IMR-90 (cell line): ENCODE results near the gene PRAMEF11. TPM values are rescaled to one million over a fixed set of nuclear protein-coding genes. Genes with fewer than 3 reads are reported as not detected.

Experiments used
- ATAC-seq: fragments of 200-7000 bp; cut with Tn5 transposase; 2 replicates; pipeline ENCODE4 v1.9.1; 2020; ENCODE audit warnings: low read depth, mild to moderate bottlenecking, moderate library complexity
- BruUV-seq: library from RNA; stranded (reverse); fragments of 400-500 nt; replicated peaks from 2 replicates; lab custom pipeline; 2021; lab: Mats Ljungman, UMichigan
- CTCF ChIA-PET: fragments of 300-600 bp; formaldehyde crosslinking; extraction: SDS; loops from one replicate; lab custom pipeline; 2021; ENCODE audit warnings: antibody characterized with exemption; lab: Yijun Ruan, JAX
- POLR2A ChIA-PET: fragments of 300-600 bp; sonication (Branson Sonifier 250); formaldehyde crosslinking; loops from one replicate; lab custom pipeline; 2022; ENCODE audit warnings: antibody characterized with exemption; ENCODE audit not compliant: unreplicated experiment; lab: Charles Lee
- DNase-seq: peaks from one replicate; pipeline ENCODE4 v3.0.0; 2013
- H2AFZ ChIP-seq: replicated peaks from 2 replicates; pipeline ENCODE3; 2013; ENCODE audit warnings: low read length, mild to moderate bottlenecking; ENCODE audit not compliant: poor library complexity
- H2AK5ac ChIP-seq: 2 replicates; pipeline ENCODE4 v1.6.1; 2013; ENCODE audit warnings: low read depth, low read length, inconsistent platforms
- H2AK9ac ChIP-seq: replicated peaks from 2 replicates; pipeline ENCODE3; 2013; ENCODE audit warnings: mild to moderate bottlenecking, low read depth, low read length, moderate library complexity; ENCODE audit not compliant: poor library complexity
- H2BK120ac ChIP-seq: 2 replicates; pipeline ENCODE4 v1.6.1; 2013; ENCODE audit warnings: low read depth, low read length, inconsistent platforms
- H2BK15ac ChIP-seq: 3 replicates; pipeline ENCODE4 v1.6.1; 2013; ENCODE audit warnings: low read depth, low read length, inconsistent platforms
- H2BK20ac ChIP-seq: 2 replicates; pipeline ENCODE4 v1.6.1; 2013; ENCODE audit warnings: low read depth, mild to moderate bottlenecking, inconsistent platforms, low read length, moderate library complexity
- H2BK5ac ChIP-seq: 2 replicates; pipeline ENCODE4 v1.6.1; 2013; ENCODE audit warnings: mild to moderate bottlenecking, low read depth, low read length, inconsistent platforms; ENCODE audit not compliant: poor library complexity, severe bottlenecking
- H3K14ac ChIP-seq: replicated peaks from 2 replicates; pipeline ENCODE4 v1.6.1; 2013; ENCODE audit warnings: low read depth, low read length, inconsistent platforms
- H3K18ac ChIP-seq: 2 replicates; pipeline ENCODE4 v1.6.1; 2013; ENCODE audit warnings: low read depth, low read length, control low read depth
- H3K23ac ChIP-seq: 2 replicates; pipeline ENCODE4 v1.6.1; 2013; ENCODE audit warnings: low read depth, low read length, inconsistent platforms
- H3K27ac ChIP-seq: 2 replicates; pipeline ENCODE4 v1.5.1; 2013; ENCODE audit warnings: mild to moderate bottlenecking, control low read depth, low read length; ENCODE audit not compliant: insufficient read depth
- H3K27me3 ChIP-seq: 2 replicates; pipeline ENCODE4 v1.6.1; 2013; ENCODE audit warnings: low read length; ENCODE audit not compliant: control insufficient read depth, insufficient read depth
- H3K36me3 ChIP-seq: 2 replicates; pipeline ENCODE4 v1.6.1; 2013; ENCODE audit warnings: low read length, mixed read lengths; ENCODE audit not compliant: control insufficient read depth, insufficient read depth
- H3K4ac ChIP-seq: 2 replicates; pipeline ENCODE4 v1.6.1; 2013; ENCODE audit warnings: low read depth, low read length, inconsistent platforms
- H3K4me1 ChIP-seq: 2 replicates; pipeline ENCODE4 v1.6.1; 2013; ENCODE audit warnings: low read length, mixed read lengths; ENCODE audit not compliant: control insufficient read depth, insufficient read depth
- H3K4me2 ChIP-seq: 2 replicates; pipeline ENCODE4 v1.6.1; 2013; ENCODE audit warnings: low read depth, mild to moderate bottlenecking, control low read depth, low read length, moderate library complexity
- H3K4me3 ChIP-seq: 2 replicates; pipeline ENCODE4 v1.5.1; 2013; ENCODE audit warnings: low read depth, mild to moderate bottlenecking, control low read depth, low read length, moderate library complexity; ENCODE audit not compliant: insufficient read depth
- H3K56ac ChIP-seq: 2 replicates; pipeline ENCODE4 v1.6.1; 2013; ENCODE audit warnings: low read length, inconsistent platforms; ENCODE audit not compliant: insufficient read depth; ENCODE audit errors: extremely low read depth
- H3K79me1 ChIP-seq, 2 experiments: 2 replicates each; pipeline ENCODE4 v1.6.1; 2013; ENCODE audit warnings: low read length in 2 of 2, inconsistent platforms in 1 of 2, low read depth in 1 of 2
- H3K9ac ChIP-seq: 2 replicates; pipeline ENCODE4 v1.6.1; 2013; ENCODE audit warnings: low read depth, low read length, control low read depth
- H3K9me1 ChIP-seq: 2 replicates; pipeline ENCODE4 v1.6.1; 2013; ENCODE audit warnings: low read length, inconsistent platforms; ENCODE audit not compliant: insufficient read depth
- H3K9me3 ChIP-seq: 2 replicates; pipeline ENCODE4 v1.6.1; 2013; ENCODE audit warnings: low read length; ENCODE audit not compliant: control insufficient read depth, insufficient read depth
- H4K20me1 ChIP-seq: 2 replicates; pipeline ENCODE4 v1.6.1; 2013; ENCODE audit warnings: low read length, inconsistent platforms; ENCODE audit not compliant: insufficient read depth
- H4K5ac ChIP-seq: 2 replicates; pipeline ENCODE4 v1.6.1; 2013; ENCODE audit warnings: mild to moderate bottlenecking, low read depth, low read length, control low read depth
- H4K8ac ChIP-seq, 2 experiments: 2 replicates each; pipeline ENCODE4 v1.6.1; 2013; ENCODE audit warnings: low read depth in 2 of 2, low read length in 2 of 2, control low read depth in 1 of 2, inconsistent platforms in 1 of 2
- H4K91ac ChIP-seq: 2 replicates; pipeline ENCODE4 v1.6.1; 2013; ENCODE audit warnings: low read depth, low read length, inconsistent platforms; ENCODE audit not compliant: insufficient read depth
- CEBPB ChIP-seq: IDR thresholded peaks from 2 replicates; pipeline ENCODE4 v1.6.1; 2012; ENCODE audit warnings: low read depth, low read length, improper control_type of control experiment
- CTCF ChIP-seq: conservative IDR thresholded peaks from 2 replicates; pipeline ENCODE4 v1.5.1; 2012; ENCODE audit warnings: mild to moderate bottlenecking, low read depth, low read length, improper control_type of control experiment
- ELK1 ChIP-seq: fragments of 150-350 bp; IDR thresholded peaks from 2 replicates; pipeline ENCODE4 v1.6.1; 2016; ENCODE audit warnings: low read depth, mild to moderate bottlenecking, low read length, moderate library complexity, borderline replicate concordance
- MAFK ChIP-seq: IDR thresholded peaks from 2 replicates; pipeline ENCODE4 v1.6.1; 2012; ENCODE audit warnings: low read depth, low read length, improper control_type of control experiment
- MXI1 ChIP-seq: IDR thresholded peaks from 2 replicates; pipeline ENCODE4 v1.6.1; 2012; ENCODE audit warnings: low read depth, mild to moderate bottlenecking, low read length, moderate library complexity, borderline replicate concordance
- POLR2A ChIP-seq: IDR thresholded peaks from 2 replicates; pipeline ENCODE4 v1.6.1; 2012; ENCODE audit warnings: mild to moderate bottlenecking, low read depth, low read length
- SMC3 ChIP-seq: fragments of 150-350 bp; IDR thresholded peaks from 2 replicates; pipeline ENCODE4 v1.6.1; 2016; ENCODE audit warnings: low read depth, mild to moderate bottlenecking, antibody characterized with exemption, low read length, moderate library complexity
- USF2 ChIP-seq: fragments of 150-350 bp; IDR thresholded peaks from 2 replicates; pipeline ENCODE4 v1.6.1; 2017; ENCODE audit warnings: mild to moderate bottlenecking, antibody characterized with exemption, low read length, low read depth
- WGBS, 2 experiments: methylation state at CpG; one replicate each; pipeline versions ENCODE4 v1.1.5 to v1.1.7; 2013; ENCODE audit warnings: missing lambda C conversion rate in 2 of 2; ENCODE audit not compliant: insufficient read length in 1 of 2; ENCODE audit errors: extremely low coverage in 2 of 2; 5-methylcytosine and 5-hydroxymethylcytosine counted together
- dilution Hi-C: fragments of 300-500 bp; cut with HindIII; formaldehyde crosslinking; loops from one replicate; pipeline ENCODE4 v1.14.3; 2018; ENCODE audit warnings: low sequenced_read_pairs; ENCODE audit not compliant: unreplicated experiment
- in situ Hi-C: fragments of 300-500 bp; cut with MboI; formaldehyde crosslinking; loops from 3 replicates; pipeline ENCODE4 v1.14.3; 2019; ENCODE audit warnings: low sequenced_read_pairs, inconsistent platforms, mixed read lengths
- intact Hi-C: fragments of 100-400 bp; cut with micrococcal nuclease; formaldehyde crosslinking; loops from 2 replicates; pipeline ENCODE4 v1.10.0; 2022
- polyA plus RNA-seq, 3 experiments: library from polyadenylated mRNA; depleted of rRNA; stranded (reverse); fragments of >200 nt; gene quantifications; 2 replicates each; pipeline ENCODE4 v1.2.3, GENCODE V29; 2012; ENCODE audit warnings: low replicate concordance in 1 of 3
- total RNA-seq: library from RNA; depleted of rRNA; stranded (reverse); fragments of >200 nt; gene quantifications from 2 replicates; pipeline ENCODE4 v1.2.3, GENCODE V29; 2012

Gene PRAMEF11
- total and polyA plus RNA-seq, 2 of the 4 experiments (the other 2 are of a cell fraction): not detected

GRCh38 chr1:12809933-12810332 is 21.3 kb downstream of the PRAMEF11 start:
- no peaks in the 10 kb centered on the region for H3K4me1 ChIP-seq
- BruUV-seq: no TSS peak
- intact Hi-C loops: no loop called here
- no peak for ATAC-seq
- H2AFZ ChIP-seq: no peak overlapping the region
- TF ChIP-seq POLR2A (no peak), MAFK (no peak), SMC3 (no peak), ELK1 (no peak), MXI1 (no peak), CTCF (no peak), CEBPB (no peak), USF2 (no peak)
- dilution Hi-C loops: no loop called here
- H3K4me2 ChIP-seq: no peak overlapping the region
- in situ Hi-C loops: no loop called here
- no peak overlapping the region for H3K4me3 ChIP-seq
- no peaks in the 10 kb centered on the region for H3K79me1 ChIP-seq
- no peak overlapping the region for H4K5ac ChIP-seq
- no peak overlapping the region for H3K27ac ChIP-seq
- no peak overlapping the region for H3K14ac ChIP-seq
- H2BK20ac ChIP-seq: no peak overlapping the region
- no peaks in the 10 kb centered on the region for H3K9me1 ChIP-seq
- H3K36me3 ChIP-seq: no peaks in the 10 kb centered on the region
- no peaks in the 10 kb centered on the region for H3K27me3 ChIP-seq
- ChIA-PET CTCF (no interaction called here), POLR2A (no interaction called here)
- no peak for DNase-seq
- no peak overlapping the region for H3K56ac ChIP-seq
- no peak overlapping the region for H4K8ac ChIP-seq
- no peaks in the 10 kb centered on the region for H4K20me1 ChIP-seq
- peaks cover 21% of the 10 kb centered on the region for H3K9me3 ChIP-seq
- no peak overlapping the region for H2BK120ac ChIP-seq
- WGBS, 2 experiments: 57% methylated on average over 1 of the region's 1 CpG; no CpG with 5 or more reads in 1 of the 2 experiments
- no peak overlapping the region for H2AK9ac ChIP-seq
- no peak overlapping the region for H2BK5ac ChIP-seq
- no peak overlapping the region for H2AK5ac ChIP-seq
- H3K23ac ChIP-seq: no peak overlapping the region
- no peak overlapping the region for H3K18ac ChIP-seq
- no peak overlapping the region for H3K9ac ChIP-seq
- no peak overlapping the region for H2BK15ac ChIP-seq
- no peak overlapping the region for H3K4ac ChIP-seq
- H4K91ac ChIP-seq: no peak overlapping the region
